T47D (cell line): Measurements from ENCODE around the gene VEZF1.
"Not testable (repeated sequence)": the region's sequence is repeated elsewhere in the genome, so short reads cannot be mapped to it uniquely, and the experiment has no call there.

ENCODE experiments used
- DNase-seq, 2 experiments: peaks; one replicate each; pipeline versions ENCODE4 v3.0.0 to v3.0.0-alpha.2; 2011 to 2012; ENCODE audit warnings: low read depth in 1 of 2, low spot score in 1 of 2
- JUND ChIP-seq: IDR thresholded peaks from 2 replicates; pipeline ENCODE4 v1.6.1; 2012; ENCODE audit warnings: low read depth
- in situ Hi-C: cut with HindIII; loops from 2 replicates; pipeline ENCODE4 v1.10.0; 2016; ENCODE audit warnings: low sequenced_read_pairs, low pct_unique_long_range_greater_than_20kb

Gene VEZF1

GRCh38 chr17:57959929-57960328 is 28.1 kb downstream of the VEZF1 start:
- no peak for TF ChIP-seq JUND
- in situ Hi-C loops, result no loop called here
- DNase-seq, result no peak

- DNase-seq, in situ Hi-C loops: not testable (repeated sequence)
These were observed 29.7 kb downstream of the VEZF1 start for GRCh38 chr17:57958391-57958790.

GRCh38 chr17:57957886-57958285 is 30.2 kb downstream of the VEZF1 start:
- in situ Hi-C loops, result no loop called here
- no peak for DNase-seq
- TF ChIP-seq JUND, result no peak

- TF ChIP-seq JUND, result no peak
- in situ Hi-C loops, result no loop called here
- DNase-seq, result no peak
These were observed 30.8 kb downstream of the VEZF1 start for GRCh38 chr17:57957120-57957850.

GRCh38 chr17:57956291-57957119 is 31.5 kb downstream of the VEZF1 start:
- DNase-seq, result no peak
- no peak for TF ChIP-seq JUND

GRCh38 chr17:57955183-57955931 is 32.7 kb downstream of the VEZF1 start, which contains the start of gene CUEDC1:
TSS of gene CUEDC1 (minus strand) at chr17:57955412. CDS start at chr17:57885564, 69,848 bp downstream.
- in situ Hi-C loops, result no loop called here
- DNase-seq, result peak; percentile 75 to 82
- TF ChIP-seq JUND, result no peak

More at GRCh38 chr17:57956291-57957119, 31.5 kb downstream of the VEZF1 start:
- in situ Hi-C loops, result no loop called here

GRCh38 chr17:57954397-57955182 is 33.5 kb downstream of the VEZF1 start:
- peak; percentile 65 to 90 for DNase-seq
- TF ChIP-seq JUND, result no peak
- in situ Hi-C loops, result no loop called here

- no peak for TF ChIP-seq JUND
- in situ Hi-C loops, result no loop called here
- DNase-seq, result no peak
These were observed 34.2 kb downstream of the VEZF1 start for GRCh38 chr17:57953705-57954396.

- no peak for TF ChIP-seq JUND
- in situ Hi-C loops, result no loop called here
- DNase-seq, result no peak
These were observed 34.8 kb downstream of the VEZF1 start for GRCh38 chr17:57953219-57953618.

- in situ Hi-C loops, result no loop called here
- TF ChIP-seq JUND, result no peak
- peak in 1 of 2 experiments; percentile 69 for DNase-seq
These were observed 38.4 kb downstream of the VEZF1 start for GRCh38 chr17:57949649-57950048.

- TF ChIP-seq JUND, result peak; percentile 88
- in situ Hi-C loops, result no loop called here
- peak; percentile 65 to 96 for DNase-seq
These were observed 39.3 kb downstream of the VEZF1 start for GRCh38 chr17:57948555-57949420.
